ENCODE data around the gene TNFRSF13B.
"Not testable (repeated sequence)": the region's sequence is repeated elsewhere in the genome, so short reads cannot be mapped to it uniquely, and the experiment has no call there.

TNFRSF13B gene

DNA sequence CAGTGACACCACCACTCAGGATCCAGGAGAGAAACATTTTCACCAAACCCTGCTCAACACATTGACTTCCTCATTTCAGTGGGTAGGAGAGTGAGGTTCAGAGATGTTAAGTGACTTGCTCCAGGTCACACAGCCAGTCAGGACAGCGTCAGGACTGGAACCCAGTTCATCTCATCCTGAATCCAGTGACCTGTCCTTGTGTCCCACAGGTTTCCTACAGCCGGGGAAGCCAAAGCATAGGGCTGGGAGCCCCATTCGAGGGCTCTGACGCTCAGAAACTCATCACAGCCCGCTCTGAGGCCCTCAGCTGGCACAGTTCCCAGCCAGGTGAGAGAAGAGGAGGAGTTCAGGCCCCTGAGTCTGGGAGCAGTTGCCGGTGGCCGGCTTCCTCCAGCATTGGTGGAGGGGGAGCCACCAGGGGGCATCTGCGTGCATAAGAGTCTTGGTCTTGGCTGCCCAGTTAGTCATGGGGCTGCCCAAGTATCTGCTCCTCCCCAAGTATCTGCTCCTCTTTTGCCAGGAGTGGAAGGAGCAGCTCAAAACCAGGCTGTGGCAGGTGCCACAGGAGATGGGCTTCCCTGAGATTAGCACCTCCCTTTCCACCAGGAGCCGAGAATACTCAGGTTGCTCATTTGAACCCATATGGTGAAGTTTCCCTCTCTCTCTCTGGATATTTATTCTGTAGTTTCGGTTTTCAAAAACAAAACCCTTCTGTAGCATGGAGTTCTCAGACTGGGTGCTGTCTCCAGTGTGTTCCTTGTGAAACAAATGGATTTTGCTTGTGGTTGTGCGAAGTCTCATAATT, 56.0 kb downstream of the TNFRSF13B start:
- peak in 1 of 2 donors; percentile 7 for DNase-seq (ENCODE audit: extremely low read depth in 1 of 2, low read depth in 1 of 2)

DNA sequence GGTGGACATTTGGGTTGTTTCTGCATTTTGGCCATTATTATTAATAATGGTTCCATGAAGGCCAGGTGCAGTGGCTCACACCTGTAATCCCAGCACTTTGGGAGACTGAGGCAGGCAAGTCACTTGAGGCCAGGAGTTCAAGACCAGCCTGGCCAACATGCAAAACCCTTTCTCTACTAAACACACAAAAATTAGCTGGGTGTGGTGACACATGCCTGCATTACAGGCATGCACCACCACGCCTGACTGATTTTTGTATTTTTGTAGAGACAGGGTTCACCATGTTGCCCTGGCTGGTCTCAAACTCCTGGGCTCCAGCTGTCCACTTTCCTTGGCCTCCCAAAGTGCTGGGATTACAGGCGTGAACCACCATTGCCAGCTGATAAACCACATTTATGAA, 58.5 kb downstream of the TNFRSF13B start:
- DNase-seq (ENCODE audit: extremely low read depth in 1 of 2, low read depth in 1 of 2): no peak

DNA sequence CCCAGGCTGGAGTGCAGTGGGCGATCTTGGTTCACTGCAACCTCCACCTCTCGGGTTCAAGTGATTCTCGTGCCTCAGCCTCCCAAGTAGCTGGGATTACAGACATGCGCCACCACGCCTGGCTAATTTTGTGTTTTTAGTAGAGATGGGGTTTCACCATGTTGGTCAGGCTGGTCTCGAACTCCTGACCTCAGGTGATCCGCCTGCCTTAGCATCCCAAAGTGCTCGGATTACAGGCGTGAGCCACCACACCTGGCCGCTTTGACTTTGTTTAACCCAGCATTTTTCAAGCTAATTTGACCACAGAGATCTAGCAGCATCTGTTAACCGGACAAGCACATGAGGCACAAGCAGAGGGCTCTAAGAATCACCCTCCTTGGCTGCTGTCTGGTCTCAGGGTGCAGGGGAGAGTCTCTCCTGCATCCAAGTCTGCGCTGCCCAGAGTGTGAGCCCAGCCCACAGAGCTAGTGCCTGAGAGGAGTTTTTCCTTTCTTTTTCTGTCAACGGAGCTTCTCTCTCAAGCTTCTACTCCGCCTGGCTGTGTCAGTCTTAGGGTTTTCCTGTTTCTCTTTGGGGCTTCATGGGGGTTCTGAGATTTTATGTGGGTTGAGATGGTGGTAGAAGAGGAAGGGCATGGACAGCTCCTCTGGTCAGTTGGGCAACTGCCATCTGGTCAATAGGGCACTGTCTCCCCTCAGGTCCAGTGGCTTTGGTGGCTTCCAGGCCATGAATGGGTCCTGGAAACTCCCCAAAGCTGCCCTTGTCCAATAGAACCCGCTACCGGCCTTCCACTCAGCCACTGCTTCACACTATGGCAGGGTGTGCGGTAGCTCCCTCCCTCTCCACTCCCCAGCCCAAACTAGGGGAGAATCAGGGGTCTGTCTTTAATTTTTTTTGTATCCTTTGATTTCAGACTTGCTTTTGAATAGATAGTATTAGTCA, 59.6 kb downstream of the TNFRSF13B start:
- no peak for DNase-seq (ENCODE audit: extremely low read depth in 1 of 2, low read depth in 1 of 2)

GRCh38 chr17:16911141-16911937, 60.6 kb downstream of the TNFRSF13B start:
- no peak for DNase-seq (ENCODE audit: extremely low read depth in 1 of 2, low read depth in 1 of 2)

- no peak for DNase-seq (ENCODE audit: extremely low read depth in 1 of 2, low read depth in 1 of 2)
These were observed 61.6 kb downstream of the TNFRSF13B start for GRCh38 chr17:16910341-16910740.

GRCh38 chr17:16909472-16910246, 62.3 kb downstream of the TNFRSF13B start:
- no peak for DNase-seq (ENCODE audit: extremely low read depth in 1 of 2, low read depth in 1 of 2)

GRCh38 chr17:16908273-16908672, 63.6 kb downstream of the TNFRSF13B start:
- no peak for DNase-seq (ENCODE audit: extremely low read depth in 1 of 2, low read depth in 1 of 2)

DNA sequence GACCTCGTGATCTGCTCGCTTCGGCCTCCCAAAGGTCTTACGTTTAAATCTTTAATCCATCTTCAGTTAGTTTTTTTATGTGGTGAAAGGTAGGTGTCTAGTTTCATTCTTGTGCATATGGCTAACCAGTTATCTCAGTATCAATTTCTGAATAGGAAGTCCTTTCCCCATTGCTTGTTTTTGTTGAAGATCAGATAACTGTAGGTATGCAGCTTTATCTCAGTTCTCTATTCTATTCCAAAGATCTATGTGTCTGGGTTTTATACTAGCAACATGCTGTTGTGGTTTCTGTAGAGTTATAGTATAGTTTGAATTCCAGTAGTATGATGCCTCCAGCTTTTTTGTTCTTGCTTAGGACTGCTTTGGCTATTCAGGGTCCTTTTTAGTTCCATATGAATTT, 65.2 kb downstream of the TNFRSF13B start:
- no peak for DNase-seq (ENCODE audit: extremely low read depth in 1 of 2, low read depth in 1 of 2)

DNA sequence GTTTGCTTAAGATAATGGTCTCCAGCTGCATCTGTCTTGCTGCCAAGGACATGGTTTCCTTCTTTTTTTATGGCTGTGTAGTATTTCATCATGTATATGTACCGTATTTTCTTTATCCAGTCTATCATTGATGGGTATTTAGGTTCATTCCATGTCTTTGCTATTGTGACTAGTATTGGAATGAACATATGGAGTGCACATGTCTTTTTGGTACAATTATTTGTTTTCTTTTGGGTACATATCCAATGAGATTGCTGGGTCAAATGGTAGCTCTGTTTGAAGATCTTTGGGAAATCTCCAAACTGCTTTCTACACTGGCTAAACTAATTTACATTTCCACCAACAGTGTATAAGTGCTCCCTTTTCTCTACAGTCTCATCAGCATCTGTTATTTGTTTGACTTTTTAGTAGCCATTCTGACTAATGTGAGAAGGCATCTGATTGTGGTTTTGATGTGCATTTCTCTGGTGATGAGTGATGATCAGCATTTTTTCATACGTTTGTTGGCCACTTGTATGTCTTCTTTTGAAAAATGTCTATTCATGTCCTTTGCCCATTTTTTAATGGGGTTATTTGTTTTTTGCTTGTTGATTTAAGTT, 66.2 kb downstream of the TNFRSF13B start:
- DNase-seq (ENCODE audit: extremely low read depth in 1 of 2, low read depth in 1 of 2): no peak

DNA sequence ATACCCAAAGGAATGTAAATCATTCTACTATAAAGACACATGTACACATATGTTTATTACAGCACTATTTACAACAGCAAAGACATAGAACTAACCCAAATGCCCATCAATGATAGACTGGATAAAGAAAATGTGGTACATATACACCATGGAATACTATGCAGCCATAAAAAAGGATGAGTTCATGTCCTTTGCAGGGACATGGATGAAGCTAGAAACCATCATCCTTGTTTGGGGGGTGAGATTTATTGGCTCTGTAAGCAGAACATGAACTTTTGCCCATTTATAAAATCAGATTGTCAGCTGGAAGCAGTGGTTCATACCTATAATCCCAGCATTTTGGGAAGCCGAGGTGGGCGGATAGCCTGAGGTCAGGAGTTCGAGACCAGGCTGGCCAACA, 68.8 kb downstream of the TNFRSF13B start:
- DNase-seq (ENCODE audit: extremely low read depth in 1 of 2, low read depth in 1 of 2): not testable (repeated sequence)

GRCh38 chr17:16900288-16900882, 71.5 kb downstream of the TNFRSF13B start:
- no peak for DNase-seq (ENCODE audit: extremely low read depth in 1 of 2, low read depth in 1 of 2)

GRCh38 chr17:16897211-16897896, 74.6 kb downstream of the TNFRSF13B start:
- not testable (repeated sequence) for DNase-seq (ENCODE audit: extremely low read depth in 1 of 2, low read depth in 1 of 2)

GRCh38 chr17:16896235-16896634, 75.7 kb downstream of the TNFRSF13B start:
- DNase-seq (ENCODE audit: extremely low read depth in 1 of 2, low read depth in 1 of 2): not testable (repeated sequence)

GRCh38 chr17:16893527-16893926, 78.4 kb downstream of the TNFRSF13B start:
- not testable (repeated sequence) for DNase-seq (ENCODE audit: extremely low read depth in 1 of 2, low read depth in 1 of 2)

GRCh38 chr17:16892876-16893454, 79.0 kb downstream of the TNFRSF13B start:
- not testable (repeated sequence) for DNase-seq (ENCODE audit: extremely low read depth in 1 of 2, low read depth in 1 of 2)

GRCh38 chr17:16889088-16889465, 82.8 kb downstream of the TNFRSF13B start:
- DNase-seq (ENCODE audit: extremely low read depth in 1 of 2, low read depth in 1 of 2): no peak

Data from stimulated activated CD8-positive, alpha-beta memory T cell treated with anti-CD3 and anti-CD28 coated beads, Interleukin-7, amount 100 ng/mL, for 48 hours (primary cell).